Measurements from ENCODE around the gene TBXA2R. TPM values are rescaled to one million over a fixed set of nuclear protein-coding genes. Genes with fewer than 3 reads are reported as not detected.

The TBXA2R gene
- total and polyA plus RNA-seq, 2 donors from 2014 or later = 6.7 to 8.8 TPM

DNA sequence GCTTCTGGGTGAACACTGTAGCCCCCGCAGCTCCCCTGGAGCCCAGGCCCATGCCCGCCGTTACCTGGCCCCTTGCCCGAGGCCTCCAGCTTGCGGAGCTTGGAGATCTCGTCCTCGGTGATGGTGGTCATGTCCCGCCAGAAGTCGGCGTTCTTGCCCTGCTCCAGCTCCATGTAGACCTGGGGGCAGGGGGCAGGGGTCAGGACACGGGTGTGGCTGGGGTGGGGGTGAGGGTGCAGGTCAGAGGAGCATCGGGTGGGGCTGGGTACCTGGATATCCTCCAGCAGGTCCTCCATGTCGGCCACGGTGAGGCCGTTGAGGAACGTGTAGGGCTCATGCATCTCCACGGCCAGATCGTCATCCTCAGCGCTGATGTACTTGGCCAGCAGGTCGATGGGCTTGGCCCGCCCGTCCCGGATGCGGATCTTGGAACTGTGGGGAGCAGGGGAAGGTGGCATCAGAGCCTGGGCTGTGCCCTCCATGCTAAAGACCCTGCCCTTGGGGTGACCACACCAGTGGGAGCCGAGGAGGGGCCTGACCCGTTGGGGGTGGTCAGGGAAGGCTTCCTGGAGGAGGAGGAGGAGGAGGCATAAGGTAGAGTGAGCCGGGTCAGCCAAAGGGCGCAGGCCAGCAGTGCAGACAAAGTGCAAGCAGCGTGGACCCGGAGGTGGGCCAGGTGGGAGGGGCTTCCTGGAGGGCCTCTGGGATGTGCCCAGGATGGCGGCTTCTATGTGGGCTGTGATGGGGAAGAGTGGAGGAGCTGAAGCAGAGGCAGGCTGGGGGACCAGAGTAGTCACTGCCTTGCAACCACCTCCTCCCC lies 12.3 kb upstream of the TBXA2R start:
- FAIRE-seq (no peak), DNase-seq (peak in 1 of 5 donors; percentile 71)
- no peak overlapping the region for H3K27ac ChIP-seq (ENCODE audit: low read depth in 2 of 2, low read length in 2 of 2)
- no peak overlapping the region for H3K9ac ChIP-seq (ENCODE audit: low read length in 3 of 3)
- H3K4me3 ChIP-seq (ENCODE audit: low read length in 3 of 3) = no peak overlapping the region
- no peaks in the 10 kb centered on the region for H3K36me3 ChIP-seq (ENCODE audit: control insufficient read depth in 2 of 3, insufficient read depth in 3 of 3, low read length in 3 of 3)
- TF ChIP-seq CTCF (IDR thresholded peaks at IDR 0.05; ENCODE audit: borderline replicate concordance, extremely low read depth, insufficient read depth) = no peak
- H3K4me1 ChIP-seq (ENCODE audit: control insufficient read depth in 2 of 3, insufficient read depth in 2 of 3, low read depth in 1 of 3, low read length in 3 of 3) = peaks cover 0 to 4% (median 0%) of the 10 kb centered on the region in 3 donors
- H3K9me3 ChIP-seq (ENCODE audit: control insufficient read depth in 2 of 3, insufficient read depth in 1 of 3, low read length in 3 of 3) = no peaks in the 10 kb centered on the region
- H3K27me3 ChIP-seq (ENCODE audit: control insufficient read depth, insufficient read depth, low read length) = no peaks in the 10 kb centered on the region
- intact Hi-C loops (cut with DNase I) = no loop called here

- Histone ChIP-seq H3K27ac (ENCODE audit: low read depth in 2 of 2, low read length in 2 of 2) (no peak overlapping the region), H3K4me3 (ENCODE audit: low read length in 3 of 3) (peak overlapping the region in 1 of 3 donors; percentile 32), H3K9me3 (ENCODE audit: control insufficient read depth in 2 of 3, insufficient read depth in 1 of 3, low read length in 3 of 3) (no peaks in the 10 kb centered on the region), H3K9ac (ENCODE audit: low read length in 3 of 3) (no peak overlapping the region), H3K36me3 (ENCODE audit: control insufficient read depth in 2 of 3, insufficient read depth in 3 of 3, low read length in 3 of 3) (no peaks in the 10 kb centered on the region), H3K4me1 (ENCODE audit: control insufficient read depth in 2 of 3, insufficient read depth in 2 of 3, low read depth in 1 of 3, low read length in 3 of 3) (peaks cover 0 to 3% (median 0%) of the 10 kb centered on the region in 3 donors), H3K27me3 (ENCODE audit: control insufficient read depth, insufficient read depth, low read length) (no peaks in the 10 kb centered on the region)
- FAIRE-seq = no peak
- intact Hi-C loops (cut with DNase I) = no loop called here
- DNase-seq = peak in 4 of 5 donors; percentile 37 to 87 (median 59)
- peak; percentile 73 for TF ChIP-seq CTCF (IDR thresholded peaks at IDR 0.05; ENCODE audit: borderline replicate concordance, extremely low read depth, insufficient read depth)
Measured at GRCh38 chr19:3618144-3618810, 11.6 kb upstream of the TBXA2R start.

DNA sequence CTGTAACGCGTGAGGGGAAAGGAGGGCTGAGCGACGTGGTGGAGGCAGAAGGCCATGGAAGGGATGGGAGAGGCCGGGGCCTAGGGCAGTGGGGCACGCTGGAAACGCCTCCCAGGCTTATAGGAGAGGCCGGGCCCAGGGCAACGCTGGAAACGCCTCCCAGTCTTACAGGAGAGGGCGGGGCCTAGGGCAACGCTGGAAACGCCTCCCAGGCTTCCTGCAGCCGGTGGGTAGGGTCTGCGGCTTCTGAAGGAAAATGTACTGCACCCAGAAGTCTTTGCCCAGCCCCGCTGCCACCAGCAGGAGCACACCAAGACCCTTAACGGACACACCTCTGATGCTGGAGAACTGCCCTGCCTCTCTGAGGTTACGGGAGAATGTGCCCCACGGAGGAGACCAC lies 10.8 kb upstream of the TBXA2R start:
- no peak for TF ChIP-seq CTCF (IDR thresholded peaks at IDR 0.05; ENCODE audit: borderline replicate concordance, extremely low read depth, insufficient read depth)
- intact Hi-C loops (cut with DNase I) = no loop called here
- no peak overlapping the region for H3K27ac ChIP-seq (ENCODE audit: low read depth in 2 of 2, low read length in 2 of 2)
- DNase-seq = no peak
- H3K9ac ChIP-seq (ENCODE audit: low read length in 3 of 3) = no peak overlapping the region
- H3K27me3 ChIP-seq (ENCODE audit: control insufficient read depth, insufficient read depth, low read length) = no peaks in the 10 kb centered on the region
- H3K9me3 ChIP-seq (ENCODE audit: control insufficient read depth in 2 of 3, insufficient read depth in 1 of 3, low read length in 3 of 3) = no peaks in the 10 kb centered on the region
- H3K4me1 ChIP-seq (ENCODE audit: control insufficient read depth in 2 of 3, insufficient read depth in 2 of 3, low read depth in 1 of 3, low read length in 3 of 3) = peaks cover 0 to 3% (median 0%) of the 10 kb centered on the region in 3 donors
- no peak overlapping the region for H3K4me3 ChIP-seq (ENCODE audit: low read length in 3 of 3)
- no peaks in the 10 kb centered on the region for H3K36me3 ChIP-seq (ENCODE audit: control insufficient read depth in 2 of 3, insufficient read depth in 3 of 3, low read length in 3 of 3)
- no peak for FAIRE-seq
